HG02610 (cell line): ENCODE measurements around the gene S100A16.

Experiments used
- ATAC-seq: cut with Tn5 transposase; IDR thresholded peaks from one replicate; pipeline ENCODE4 v1.9.1; 2021; ENCODE audit warnings: mild to moderate bottlenecking, moderate library complexity; ENCODE audit not compliant: unreplicated experiment

The S100A16 gene

GRCh38 chr1:153638261-153638660, 25.3 kb upstream of the S100A16 start:
- no peak for ATAC-seq

- ATAC-seq: no peak
Observed at GRCh38 chr1:153636312-153636711, 23.4 kb upstream of the S100A16 start.

- ATAC-seq: no peak
Observed at GRCh38 chr1:153635872-153636271, 22.9 kb upstream of the S100A16 start.

DNA sequence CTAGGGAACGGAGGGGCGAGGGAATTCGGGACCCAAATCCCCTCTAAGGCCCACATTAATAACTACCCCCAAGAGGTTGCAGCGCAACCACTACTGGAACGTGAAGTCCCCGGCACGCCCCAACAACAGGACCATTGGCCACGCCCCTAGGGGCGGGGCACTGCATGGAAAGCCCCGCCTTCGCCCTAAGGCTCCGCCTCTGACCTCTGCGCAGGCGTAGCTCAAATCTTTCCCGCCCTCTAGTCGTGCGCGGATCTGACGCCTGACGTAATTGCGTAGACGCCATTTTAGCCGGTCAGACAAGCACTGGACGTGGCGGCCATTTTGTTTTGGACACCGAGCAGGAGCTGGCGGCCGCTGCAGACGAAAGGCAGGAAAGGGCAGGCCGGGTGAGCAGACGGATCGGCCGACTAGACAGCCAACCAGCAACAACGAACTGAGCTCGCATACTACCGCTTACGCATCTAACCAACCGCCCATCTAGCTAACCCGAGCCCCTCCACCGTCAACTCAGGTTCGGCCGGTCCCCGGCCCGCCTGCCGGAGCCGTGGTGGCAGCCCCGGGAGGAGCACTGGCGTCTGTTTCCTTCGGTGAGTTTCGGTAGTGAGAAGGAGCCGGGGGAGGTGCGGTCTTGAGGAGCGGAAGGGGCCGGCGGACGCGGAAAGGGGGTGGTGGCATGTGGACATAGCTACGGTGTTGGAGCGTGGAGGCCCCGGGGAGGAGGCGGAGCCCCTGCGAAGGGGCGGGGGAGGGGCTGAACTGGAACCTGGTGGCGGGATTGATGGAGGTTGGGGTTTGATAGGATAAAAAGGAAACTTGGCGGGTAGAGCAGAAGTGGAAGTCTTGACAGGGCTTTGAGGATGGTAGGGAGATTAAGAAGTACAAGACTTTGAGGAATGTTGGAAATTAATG, 21.1 kb upstream of the S100A16 start, which contains the start of gene CHTOP:
TSS of gene CHTOP (plus strand) at position 313 of the 912 bp plus-strand sequence. CDS start 2,523 bp downstream, outside the sequence.
- peak; percentile 85 for ATAC-seq

DNA sequence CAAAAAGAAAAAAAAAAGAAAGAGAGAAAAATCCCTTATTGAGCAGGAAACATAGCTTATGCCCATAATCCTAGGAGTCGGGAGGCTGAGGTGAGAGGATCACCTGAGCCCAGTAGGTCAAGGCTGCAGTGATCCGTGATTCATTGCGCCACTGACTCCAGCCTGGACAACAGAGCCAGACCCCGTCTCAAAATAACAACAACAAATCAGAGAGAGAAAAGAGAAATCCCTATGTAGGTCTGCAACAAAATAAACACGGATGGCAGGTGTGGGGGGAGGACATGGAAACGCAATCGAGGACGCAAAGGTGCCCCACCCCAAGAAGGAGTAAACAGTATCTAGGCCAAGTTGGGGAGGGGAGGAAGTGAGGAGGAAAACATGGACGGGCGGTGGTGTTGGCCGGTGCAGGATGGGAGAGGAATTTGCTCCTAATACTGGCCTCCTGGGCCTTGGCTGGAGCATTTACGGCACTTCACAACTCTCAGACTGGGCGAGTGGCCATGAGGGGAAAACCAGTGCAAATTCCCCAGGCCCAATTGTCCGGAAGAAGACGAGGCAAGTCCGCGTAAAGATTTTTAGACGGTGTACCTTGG, 20.3 kb upstream of the S100A16 start:
- peak; percentile 5 for ATAC-seq

DNA sequence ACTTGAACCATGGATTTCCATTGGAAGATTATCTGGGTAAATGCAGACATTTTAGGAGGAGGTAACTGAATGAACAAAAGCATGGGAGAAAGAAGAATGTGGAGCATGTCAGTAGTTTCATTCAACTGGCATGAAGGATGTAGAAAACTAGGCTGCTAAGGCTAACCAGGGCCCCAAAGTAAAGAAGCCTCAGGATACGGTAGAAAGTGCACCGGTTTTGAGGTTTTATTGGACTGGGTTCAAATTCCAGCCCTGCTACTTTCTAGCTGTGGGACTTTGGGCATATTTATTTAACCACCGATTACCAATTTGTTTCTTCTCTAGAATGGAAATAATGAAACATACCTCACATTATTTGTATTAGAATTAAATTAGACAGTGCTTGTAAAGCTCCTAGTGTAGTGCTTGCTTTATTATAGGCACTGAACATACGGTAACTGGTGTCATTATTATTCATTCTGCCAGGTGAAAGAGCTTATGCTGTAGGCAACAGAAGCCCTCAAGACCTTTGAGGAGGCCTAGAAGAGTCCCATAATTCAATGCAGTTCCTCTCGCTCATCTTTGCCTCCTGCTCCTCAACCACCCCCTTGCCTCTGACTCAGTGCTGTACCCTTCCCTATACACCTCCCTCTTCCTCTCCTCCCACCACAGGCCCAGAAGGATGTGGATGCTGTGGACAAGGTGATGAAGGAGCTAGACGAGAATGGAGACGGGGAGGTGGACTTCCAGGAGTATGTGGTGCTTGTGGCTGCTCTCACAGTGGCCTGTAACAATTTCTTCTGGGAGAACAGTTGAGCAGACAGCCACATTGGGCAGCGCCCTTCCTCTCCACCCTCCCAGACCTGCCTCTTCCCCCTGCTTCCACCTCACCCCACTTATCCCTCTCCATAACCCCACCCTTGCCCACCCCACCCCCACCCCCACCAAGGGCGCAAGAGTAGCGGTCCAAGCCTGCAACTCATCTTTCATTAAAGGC, 18.4 kb upstream of the S100A16 start:
- no peak for ATAC-seq

DNA sequence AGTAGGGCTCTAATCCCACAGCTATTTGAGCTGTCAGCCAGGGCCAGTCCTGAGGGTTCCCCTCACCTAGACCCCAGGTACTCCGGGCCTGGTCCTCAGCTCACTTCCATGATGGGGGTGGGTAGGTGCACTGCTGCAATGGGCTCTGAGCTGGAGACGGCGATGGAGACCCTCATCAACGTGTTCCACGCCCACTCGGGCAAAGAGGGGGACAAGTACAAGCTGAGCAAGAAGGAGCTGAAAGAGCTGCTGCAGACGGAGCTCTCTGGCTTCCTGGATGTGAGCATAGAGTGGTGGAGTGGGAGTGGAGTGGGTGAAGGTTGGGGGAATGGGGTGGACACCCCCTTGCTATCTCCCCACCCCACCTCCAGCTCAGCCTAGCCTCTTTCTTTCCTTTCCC, 17.4 kb upstream of the S100A16 start:
- no peak for ATAC-seq

GRCh38 chr1:153629971-153630370, 17.0 kb upstream of the S100A16 start:
- no peak for ATAC-seq

DNA sequence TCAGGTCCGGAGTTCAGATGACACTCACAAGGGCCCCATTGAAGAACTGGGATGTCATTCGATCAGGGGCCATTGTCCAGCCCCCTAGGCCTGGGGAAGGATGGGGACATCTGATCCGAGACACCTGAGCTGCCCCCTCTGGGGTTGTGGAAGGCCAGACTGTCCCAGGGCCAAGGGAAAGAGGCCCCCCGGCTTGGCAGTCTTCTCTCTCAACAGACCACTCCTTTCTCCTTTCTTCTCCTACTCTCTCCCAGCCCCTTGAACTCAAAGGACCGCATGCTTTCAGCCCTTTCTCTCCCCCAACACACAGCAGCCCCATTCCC, 16.4 kb upstream of the S100A16 start:
- no peak for ATAC-seq

DNA sequence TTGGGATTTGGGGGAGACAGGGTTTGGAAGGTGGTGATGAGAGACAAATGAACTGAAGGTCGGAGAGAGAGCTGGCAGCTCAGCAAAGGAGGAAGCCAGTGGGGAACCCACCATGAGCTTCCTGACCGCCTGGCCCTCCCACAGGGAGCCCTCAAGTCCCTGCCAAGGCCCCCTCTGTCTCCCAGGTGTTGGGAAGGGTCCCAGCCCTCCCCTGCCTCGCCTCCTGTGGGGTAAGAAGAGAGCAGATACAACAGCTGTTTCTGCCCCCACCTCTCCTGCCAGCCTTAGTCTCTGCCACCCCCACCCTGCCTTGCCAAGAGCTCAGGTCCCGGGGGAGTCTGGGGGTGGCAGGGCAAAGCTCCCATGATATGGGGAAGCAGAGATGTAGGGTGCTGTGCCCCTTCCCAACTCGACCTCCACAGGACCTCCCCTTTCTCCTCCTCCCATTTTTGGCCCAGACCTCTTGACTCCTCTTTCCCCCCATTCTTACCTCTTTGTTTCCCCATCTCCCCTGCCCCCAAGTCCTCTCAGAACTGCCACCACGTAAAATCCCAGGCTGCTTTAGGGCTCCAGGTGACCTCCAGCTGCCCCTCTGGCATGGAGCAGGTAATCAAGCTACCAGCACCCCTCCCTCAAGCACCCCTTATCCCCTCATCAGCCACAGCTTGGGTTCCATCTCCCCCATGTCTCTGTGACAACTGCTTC, 15.9 kb upstream of the S100A16 start:
- ATAC-seq: no peak

DNA sequence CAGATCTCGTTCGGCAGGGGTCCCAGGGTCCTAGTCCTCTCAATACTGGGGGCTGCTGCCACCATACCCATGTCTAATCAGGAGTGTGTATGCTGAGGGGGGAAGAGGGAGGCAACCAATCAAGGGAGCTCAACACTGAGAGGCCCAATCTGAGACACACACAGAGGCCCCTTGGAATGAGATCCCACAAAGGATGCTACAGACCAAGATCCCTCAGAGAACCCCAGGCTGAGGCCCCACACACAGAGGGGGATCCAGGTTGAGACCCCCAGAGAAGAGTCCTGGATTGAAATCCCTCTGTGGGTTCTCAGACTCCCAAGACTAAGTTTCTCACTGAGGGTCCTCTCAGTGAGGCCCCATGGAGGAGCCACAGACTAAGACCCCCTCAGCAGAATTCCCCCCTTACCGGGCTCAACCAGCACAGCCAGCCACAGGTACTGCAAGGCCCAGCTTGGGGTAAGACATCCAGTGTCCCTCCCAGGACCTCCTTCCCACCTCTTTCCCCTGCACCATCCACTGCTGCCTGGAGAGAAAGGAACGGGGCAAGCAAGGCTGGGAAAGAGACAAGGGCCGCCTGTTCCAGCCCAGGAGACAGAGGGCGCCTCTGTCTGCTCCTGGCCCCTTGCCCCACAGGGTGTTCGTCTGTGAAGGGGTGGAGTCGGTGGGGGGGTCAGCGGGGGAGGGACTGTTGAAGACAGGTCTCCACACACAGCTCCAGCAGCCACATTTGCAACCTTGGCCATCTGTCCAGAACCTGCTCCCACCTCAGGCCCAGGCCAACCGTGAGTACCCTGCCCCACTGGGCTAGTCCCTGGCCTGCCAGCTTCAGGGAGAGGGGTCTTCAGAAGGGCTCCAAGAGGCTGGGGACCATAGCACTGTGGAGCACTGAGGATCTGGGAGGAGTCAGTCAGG, 15.0 kb upstream of the S100A16 start, which contains the start of gene S100A1:
TSS of gene S100A1 (plus strand) at position 720 of the 912 bp plus-strand sequence. CDS start 2,088 bp downstream, outside the sequence.
- ATAC-seq: no peak

DNA sequence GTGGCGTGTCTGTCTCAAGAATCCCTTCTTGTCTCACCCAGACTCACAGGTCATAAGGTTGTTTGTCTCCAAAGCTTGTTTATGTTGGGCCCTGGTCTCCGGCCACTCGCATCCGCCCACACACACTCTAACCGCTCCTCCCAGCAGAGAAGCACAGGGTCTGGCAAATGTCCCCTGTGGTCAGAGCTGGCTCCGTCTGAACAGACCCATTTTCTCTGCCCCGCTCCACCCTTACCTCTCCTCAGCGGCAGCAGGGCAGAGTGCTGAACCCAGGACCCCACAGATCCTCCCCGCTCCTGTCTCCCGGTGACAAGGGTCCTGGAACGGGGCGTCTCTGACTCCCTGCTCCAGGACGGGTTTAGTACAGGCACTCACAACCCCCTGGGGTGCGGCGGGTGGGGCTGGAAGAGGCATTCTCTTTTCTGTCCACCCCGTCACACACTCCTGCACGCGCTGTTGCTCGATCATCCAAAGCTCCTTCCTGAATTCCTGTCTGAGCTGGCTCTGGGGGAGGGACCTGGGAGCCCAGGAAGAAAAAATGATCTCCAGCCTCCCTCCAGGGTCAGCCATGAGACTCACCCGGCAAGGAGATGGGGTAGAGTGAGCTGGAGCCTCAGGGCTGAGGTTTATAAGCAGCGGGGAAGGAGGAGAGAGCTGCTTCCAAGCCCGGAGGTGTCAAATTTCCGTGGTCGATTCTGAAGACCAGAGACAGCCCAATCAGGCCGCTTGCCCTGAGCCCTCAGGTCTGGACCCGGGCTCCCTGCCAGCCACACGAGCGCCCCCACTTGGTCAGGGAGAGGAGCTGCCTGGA, 14.2 kb upstream of the S100A16 start, which contains the start of gene S100A13:
TSS of gene S100A13 (minus strand) at position 602 of the 811 bp plus-strand sequence. CDS start 1,033 bp downstream, outside the sequence.
- ATAC-seq: no peak

GRCh38 chr1:153626477-153626903, 13.6 kb upstream of the S100A16 start:
- no peak for ATAC-seq

- no peak for ATAC-seq
Observed at GRCh38 chr1:153624965-153625611, 12.2 kb upstream of the S100A16 start.

DNA sequence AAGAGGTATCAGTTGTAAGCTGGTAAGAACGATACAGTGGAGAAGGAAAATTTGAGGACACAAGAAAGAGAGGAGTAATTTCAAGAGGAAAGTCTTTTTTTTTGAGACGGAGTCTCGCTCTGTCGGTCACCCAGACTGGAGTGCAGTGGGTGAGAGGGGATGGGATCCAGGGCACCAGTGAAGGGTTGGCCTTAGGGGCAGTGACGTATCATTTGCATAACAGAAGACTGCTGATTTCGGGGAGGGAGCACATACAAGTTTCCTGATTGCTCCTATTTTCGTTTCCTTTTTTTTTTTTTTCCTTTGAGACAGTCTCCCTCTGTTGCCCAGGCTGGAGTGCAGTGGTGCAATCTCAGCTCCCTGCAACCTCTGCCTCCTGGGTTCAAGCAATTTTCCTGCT, 10.2 kb upstream of the S100A16 start:
- no peak for ATAC-seq

- ATAC-seq: no peak
Observed at GRCh38 chr1:153619171-153619570, 6.2 kb upstream of the S100A16 start.

DNA sequence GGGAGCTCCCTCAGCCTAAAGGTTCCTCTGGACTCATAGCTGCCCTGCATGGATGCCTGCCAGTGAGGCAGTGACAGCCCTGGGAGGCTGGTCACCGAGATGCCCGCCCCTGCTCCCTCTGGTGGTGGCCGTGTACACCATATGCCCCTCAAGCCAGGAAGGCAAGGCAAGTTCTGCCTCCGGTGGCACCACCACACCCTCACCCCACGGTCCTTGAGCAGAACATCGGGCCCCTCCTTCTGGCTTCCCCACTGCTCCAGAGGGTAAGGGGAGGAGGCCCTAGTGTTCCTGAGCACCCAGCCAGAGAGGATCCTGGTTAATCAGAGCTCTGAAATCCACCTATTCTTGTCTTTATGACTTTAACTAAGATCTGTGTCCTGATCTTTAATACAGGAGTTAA, 4.7 kb upstream of the S100A16 start:
- peak; percentile 61 for ATAC-seq

- no peak for ATAC-seq
Observed at GRCh38 chr1:153616917-153617311, 4.0 kb upstream of the S100A16 start.
